Activated T-cell treated with anti-CD3 and anti-CD28 coated beads, Interleukin-2, amount 50 U/mL, for 48 hours (primary cell): Measurements from ENCODE around the gene SLC35D2.

Experiments
- DNase-seq, 2 experiments: peaks; one replicate each; pipeline ENCODE4 v3.0.0-alpha.2; 2020

The SLC35D2 gene

GRCh38 chr9:96383165-96383942, at the start of gene SLC35D2:
Gene SLC35D2 (minus strand): TSS chr9:96383711. CDS start chr9:96383634, 77 bp downstream.
- peak; percentile 32 to 37 for DNase-seq

GRCh38 chr9:96430377-96430776, 46.9 kb upstream of the SLC35D2 start:
- no peak for DNase-seq

- DNase-seq = no peak
Measured at GRCh38 chr9:96429732-96430131, 46.2 kb upstream of the SLC35D2 start.

- no peak for DNase-seq
Measured at GRCh38 chr9:96425500-96426169, 42.1 kb upstream of the SLC35D2 start.

- DNase-seq = no peak
Measured at GRCh38 chr9:96423985-96424336, 40.5 kb upstream of the SLC35D2 start.

GRCh38 chr9:96423322-96423984, 39.9 kb upstream of the SLC35D2 start:
- DNase-seq = no peak

GRCh38 chr9:96420468-96421219, 37.1 kb upstream of the SLC35D2 start:
- DNase-seq = peak in 1 of 2 experiments; percentile 40

- no peak for DNase-seq
Measured at GRCh38 chr9:96419691-96419969, 36.1 kb upstream of the SLC35D2 start.

GRCh38 chr9:96418920-96419690, 35.6 kb upstream of the SLC35D2 start:
- peak; percentile 75 to 80 for DNase-seq

GRCh38 chr9:96418083-96418919, 34.8 kb upstream of the SLC35D2 start, which contains the start of gene ZNF367:
Gene ZNF367 (minus strand): TSS chr9:96418370. CDS start chr9:96418032, 338 bp downstream.
- peak; percentile 95 to 96 for DNase-seq

- peak in 1 of 2 experiments; percentile 57 for DNase-seq
Measured at GRCh38 chr9:96417661-96418082, 34.2 kb upstream of the SLC35D2 start.

GRCh38 chr9:96417051-96417586, 33.6 kb upstream of the SLC35D2 start:
- DNase-seq = peak; percentile 92 to 93

- no peak for DNase-seq
Measured at GRCh38 chr9:96413302-96414221, 30.1 kb upstream of the SLC35D2 start.

- DNase-seq = no peak
Measured at GRCh38 chr9:96412174-96412913, 28.8 kb upstream of the SLC35D2 start.

- no peak for DNase-seq
Measured at GRCh38 chr9:96411129-96411838, 27.8 kb upstream of the SLC35D2 start.

GRCh38 chr9:96408409-96409280, 25.1 kb upstream of the SLC35D2 start:
- DNase-seq = no peak

- DNase-seq = no peak
Measured at GRCh38 chr9:96400132-96400910, 16.8 kb upstream of the SLC35D2 start.
